VCaP (cell line): ENCODE data around the gene GJB1.
A peak's percentile ranks its signal among the peaks of the same experiment; 100 is the strongest.

Experiments
- H3K27ac ChIP-seq: fragments of 450-650 bp; 2 replicates; pipeline ENCODE4 v1.5.1; 2017
- TF ChIP-seq, protein P1 (sequence below): fragments of 450-650 bp; conservative IDR thresholded peaks from 2 replicates; pipeline ENCODE4 v1.5.1; 2017; ENCODE audit warnings: mild to moderate bottlenecking, moderate library complexity

Gene GJB1

DNA sequence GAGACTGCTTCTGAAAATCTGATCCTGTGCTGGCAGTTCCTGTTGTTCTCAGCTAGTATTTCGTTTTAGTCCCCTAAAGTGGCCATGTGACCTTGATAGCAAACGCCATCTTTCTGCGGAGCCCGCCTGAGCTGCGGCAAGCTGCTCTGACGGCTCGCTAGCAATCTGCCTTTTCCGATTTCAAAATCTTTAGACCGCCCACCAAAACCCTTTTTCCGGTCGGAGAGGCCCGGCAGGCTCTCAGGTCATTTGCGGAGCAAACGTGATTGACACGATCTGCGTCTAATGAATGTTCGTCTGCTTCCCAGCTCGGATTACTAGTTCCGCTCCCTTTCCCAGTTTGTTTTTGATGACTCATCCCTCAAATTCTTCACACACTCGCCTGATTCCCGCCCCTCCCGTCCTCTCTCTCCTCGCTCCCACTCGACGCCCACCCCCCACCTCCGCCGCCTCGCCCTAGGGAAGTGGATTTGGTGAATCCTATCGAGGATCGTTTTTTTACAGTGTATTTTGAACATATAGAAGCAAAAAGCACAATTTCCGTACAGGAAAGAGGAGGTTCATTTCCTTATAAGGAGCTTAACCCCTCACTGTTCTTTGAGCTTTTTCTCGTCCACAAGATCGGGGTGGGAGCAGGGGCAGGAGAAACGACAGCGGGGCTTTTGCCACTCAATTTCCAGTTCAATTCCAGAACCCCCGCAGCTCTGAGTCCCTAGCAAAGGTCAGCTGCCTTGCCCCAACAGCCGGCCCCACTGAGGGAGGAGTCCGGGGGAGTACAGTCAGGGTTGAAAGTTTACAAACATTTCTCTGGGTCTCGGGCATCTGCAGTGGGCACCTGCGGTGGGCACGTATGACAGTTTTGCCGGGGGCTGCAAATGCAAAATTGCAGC lies 40.9 kb upstream of the GJB1 start:
- TF ChIP-seq, protein P1, sequence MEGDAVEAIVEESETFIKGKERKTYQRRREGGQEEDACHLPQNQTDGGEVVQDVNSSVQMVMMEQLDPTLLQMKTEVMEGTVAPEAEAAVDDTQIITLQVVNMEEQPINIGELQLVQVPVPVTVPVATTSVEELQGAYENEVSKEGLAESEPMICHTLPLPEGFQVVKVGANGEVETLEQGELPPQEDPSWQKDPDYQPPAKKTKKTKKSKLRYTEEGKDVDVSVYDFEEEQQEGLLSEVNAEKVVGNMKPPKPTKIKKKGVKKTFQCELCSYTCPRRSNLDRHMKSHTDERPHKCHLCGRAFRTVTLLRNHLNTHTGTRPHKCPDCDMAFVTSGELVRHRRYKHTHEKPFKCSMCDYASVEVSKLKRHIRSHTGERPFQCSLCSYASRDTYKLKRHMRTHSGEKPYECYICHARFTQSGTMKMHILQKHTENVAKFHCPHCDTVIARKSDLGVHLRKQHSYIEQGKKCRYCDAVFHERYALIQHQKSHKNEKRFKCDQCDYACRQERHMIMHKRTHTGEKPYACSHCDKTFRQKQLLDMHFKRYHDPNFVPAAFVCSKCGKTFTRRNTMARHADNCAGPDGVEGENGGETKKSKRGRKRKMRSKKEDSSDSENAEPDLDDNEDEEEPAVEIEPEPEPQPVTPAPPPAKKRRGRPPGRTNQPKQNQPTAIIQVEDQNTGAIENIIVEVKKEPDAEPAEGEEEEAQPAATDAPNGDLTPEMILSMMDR: no peak
- peak overlapping the region; percentile 81 for H3K27ac ChIP-seq

DNA sequence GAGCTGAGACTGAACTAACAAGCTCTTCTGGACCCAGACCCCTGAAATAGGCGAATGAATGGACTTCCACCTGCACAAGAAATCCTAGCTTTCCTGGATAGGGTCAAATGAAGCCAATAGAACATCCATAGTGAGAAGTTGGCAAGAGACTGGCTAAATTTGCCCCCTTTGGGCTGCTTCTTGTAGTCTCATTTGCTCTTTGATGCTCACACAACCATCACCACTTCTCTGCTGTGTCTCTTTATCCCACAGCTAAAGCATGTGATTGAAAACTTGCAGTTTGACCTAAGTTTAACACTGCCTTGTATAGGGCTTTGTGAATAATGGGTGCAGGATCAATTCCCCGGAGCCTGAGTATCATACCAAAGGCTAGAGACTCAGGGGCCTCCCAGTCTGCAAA lies 40.2 kb upstream of the GJB1 start:
- H3K27ac ChIP-seq: peak overlapping the region; percentile 81
- TF ChIP-seq, protein P1: no peak

DNA sequence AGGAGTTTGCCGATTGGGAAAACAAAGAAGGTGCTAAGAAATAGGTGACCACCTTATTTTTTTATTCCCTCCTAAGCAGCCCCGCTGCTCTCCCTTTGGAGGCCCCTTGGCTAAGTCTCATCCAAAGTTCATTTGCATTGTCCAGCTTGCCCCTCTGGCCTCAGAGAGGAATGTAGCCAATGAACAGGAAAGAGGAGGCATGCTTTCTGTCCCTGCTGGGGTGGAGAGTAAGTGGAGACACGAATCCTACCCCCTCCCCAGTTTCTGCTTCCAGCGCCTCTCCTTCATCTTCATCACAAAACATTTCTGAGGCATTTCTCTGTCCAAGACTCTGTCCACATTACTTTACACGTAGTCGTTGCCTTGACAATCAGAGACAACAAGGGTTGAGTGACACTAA lies 39.7 kb upstream of the GJB1 start:
- peak overlapping the region; percentile 81 for H3K27ac ChIP-seq
- TF ChIP-seq, protein P1: no peak

DNA sequence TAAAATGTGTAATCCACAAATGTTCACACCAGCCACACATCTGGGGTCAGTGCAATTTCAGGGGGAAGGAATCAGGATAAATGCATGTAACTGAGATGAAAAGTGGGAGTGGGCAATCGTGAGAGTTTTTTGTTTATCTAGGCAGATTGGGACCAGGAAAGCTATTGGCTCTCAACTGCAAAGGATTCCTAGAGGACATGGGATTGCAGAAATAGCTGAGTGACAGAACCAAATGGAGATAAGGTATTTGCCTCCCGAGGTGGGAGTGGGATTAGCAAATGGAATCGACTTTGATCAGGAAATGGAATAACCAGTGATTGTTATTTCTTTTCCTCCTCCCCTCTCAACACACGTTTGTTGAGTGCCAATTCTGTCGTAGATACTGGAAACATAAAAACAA lies 38.9 kb upstream of the GJB1 start:
- H3K27ac ChIP-seq: peak overlapping the region; percentile 81
- TF ChIP-seq, protein P1: no peak

DNA sequence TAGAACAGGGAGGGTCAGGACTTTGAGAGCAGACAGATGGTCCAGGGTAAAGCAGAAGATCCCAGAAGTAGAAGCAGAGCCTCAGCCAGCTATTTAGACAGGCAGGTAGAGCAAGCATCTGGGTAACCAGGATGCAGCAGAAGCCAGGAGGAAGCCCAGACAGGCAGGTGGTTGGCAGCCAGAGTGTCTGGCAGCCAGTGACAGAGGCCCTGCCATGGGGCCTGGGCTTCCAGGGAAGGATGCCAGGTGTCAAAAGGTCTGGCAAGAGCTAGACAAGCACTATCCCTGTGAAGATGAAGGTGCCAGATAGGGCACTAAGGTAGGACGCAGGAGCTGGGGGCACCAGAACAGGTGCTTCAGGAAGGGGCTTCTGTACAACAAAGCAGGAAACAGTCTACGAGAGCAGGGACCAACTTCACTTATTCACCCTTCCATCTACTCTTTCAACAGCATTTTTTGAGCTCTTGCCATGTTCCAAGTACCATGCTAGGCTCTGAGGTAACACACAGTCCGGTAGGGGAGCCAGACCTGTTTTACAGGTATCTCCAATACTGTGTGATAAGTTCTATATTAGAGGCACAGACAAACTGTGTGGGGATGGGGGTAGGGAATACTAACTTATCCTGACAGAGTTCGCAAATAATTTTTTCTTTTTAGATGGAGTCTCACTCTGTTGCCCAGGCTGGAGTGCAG lies 38.1 kb upstream of the GJB1 start:
- TF ChIP-seq, protein P1: 0 out of 2 replicates have a peak, but pooled peaks have one; percentile 14
- H3K27ac ChIP-seq: peak overlapping the region; percentile 81

DNA sequence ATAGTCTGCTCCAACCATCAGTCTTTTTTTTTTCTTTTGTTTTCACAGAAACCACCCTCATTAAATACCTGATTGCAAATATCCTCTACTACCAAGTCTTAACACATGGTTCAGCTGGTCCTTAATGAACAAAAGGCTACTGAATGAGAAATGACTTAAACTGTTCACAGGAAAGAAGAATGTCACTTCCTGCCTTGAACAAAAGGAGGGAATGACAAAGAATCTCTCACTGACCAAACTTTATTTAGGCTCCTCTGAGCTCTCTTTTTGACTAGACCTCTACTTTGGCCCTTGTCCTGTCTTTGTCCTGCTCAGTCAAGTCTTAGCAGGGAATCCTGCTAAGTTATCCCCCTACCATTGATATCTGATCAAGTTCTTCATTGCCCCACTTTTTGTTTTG lies 31.8 kb upstream of the GJB1 start:
- TF ChIP-seq, protein P1: no peak
- H3K27ac ChIP-seq: no peak overlapping the region

DNA sequence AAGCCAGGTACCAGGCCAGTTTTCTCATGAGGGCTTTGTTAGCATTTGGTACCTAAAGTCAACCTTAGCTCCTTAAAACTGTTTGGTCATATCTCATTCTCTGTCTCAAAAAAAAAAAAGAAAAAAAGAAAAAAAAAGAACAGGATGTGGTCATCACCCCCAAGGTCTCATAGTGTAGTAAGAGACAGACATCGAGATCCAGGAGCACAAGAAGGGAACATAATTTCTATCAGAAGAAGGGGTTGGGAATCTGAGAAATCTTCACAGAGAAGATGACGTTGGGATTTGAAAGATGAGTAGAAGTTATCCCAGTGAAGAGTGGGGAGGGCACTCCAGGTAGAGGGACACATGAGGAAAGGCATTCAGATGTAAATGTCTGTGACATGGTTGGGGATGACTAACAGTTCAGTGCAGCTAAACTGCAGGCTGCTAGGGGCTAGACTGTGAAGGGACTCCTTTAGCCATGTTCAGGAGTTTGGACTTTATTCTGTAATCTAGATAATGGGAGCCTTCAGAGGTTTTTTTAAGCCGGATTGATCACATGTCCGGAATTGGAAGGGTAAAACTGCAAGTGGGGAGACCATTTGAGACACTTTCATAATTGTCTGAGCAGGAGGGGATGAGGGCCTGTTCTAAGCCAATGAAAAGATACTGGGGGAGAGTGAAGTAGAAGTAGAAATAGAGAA lies 26.9 kb upstream of the GJB1 start:
- no peak overlapping the region for H3K27ac ChIP-seq

More for the DNA sequence above, 26.9 kb upstream of the GJB1 start:
- TF ChIP-seq, protein P1: no peak
